Muscle of leg (tissue), 11 donors: ENCODE results near the gene TSPAN11. TPM values are rescaled to one million over a fixed set of nuclear protein-coding genes. Genes with fewer than 3 reads are reported as not detected.

ENCODE experiments used
- DNase-seq: peaks from one replicate; pipeline ENCODE4 v3.0.0; 2013
- H3K27ac ChIP-seq: one replicate; pipeline ENCODE4 v1.5.1; 2013; ENCODE audit warnings: mild to moderate bottlenecking, low read length, control low read depth
- H3K27me3 ChIP-seq: one replicate; pipeline ENCODE4 v1.6.1; 2013; ENCODE audit warnings: low read length; ENCODE audit not compliant: control insufficient read depth, insufficient read depth
- H3K36me3 ChIP-seq: one replicate; pipeline ENCODE4 v1.6.1; 2013; ENCODE audit warnings: low read length; ENCODE audit not compliant: control insufficient read depth, insufficient read depth
- H3K4me1 ChIP-seq: one replicate; pipeline ENCODE4 v1.6.1; 2013; ENCODE audit warnings: low read length; ENCODE audit not compliant: control insufficient read depth, insufficient read depth
- H3K4me3 ChIP-seq: one replicate; pipeline ENCODE4 v1.5.1; 2013; ENCODE audit warnings: low read length, control low read depth
- H3K9me3 ChIP-seq: replicated peaks from 2 replicates; pipeline ENCODE4 v1.6.1; 2013; ENCODE audit warnings: low read depth, low read length; ENCODE audit not compliant: control insufficient read depth
- WGBS: methylation state at CpG from one replicate; pipeline ENCODE4 v1.1.5; 2013; ENCODE audit warnings: missing lambda C conversion rate; ENCODE audit not compliant: insufficient coverage; 5-methylcytosine and 5-hydroxymethylcytosine counted together
- polyA plus RNA-seq, 8 donors: library from polyadenylated mRNA; unstranded; fragments of 120-200 nt; gene quantifications; one replicate each; pipeline versions ENCODE4 v1.2.1 to v1.2.3, GENCODE V29; 2013; ENCODE audit warnings: inconsistent platforms in 1 of 8, low replicate concordance in 1 of 8; ENCODE audit not compliant: insufficient read length in 8 of 8, insufficient read depth in 1 of 8
- total RNA-seq: library from RNA; stranded (reverse); fragments of 120-200 nt; gene quantifications from one replicate; pipeline ENCODE4 v1.2.4, GENCODE V29; 2013

The TSPAN11 gene
- total and polyA plus RNA-seq, 9 donors = 4.7 to 19.6 (median 9.1) TPM

DNA sequence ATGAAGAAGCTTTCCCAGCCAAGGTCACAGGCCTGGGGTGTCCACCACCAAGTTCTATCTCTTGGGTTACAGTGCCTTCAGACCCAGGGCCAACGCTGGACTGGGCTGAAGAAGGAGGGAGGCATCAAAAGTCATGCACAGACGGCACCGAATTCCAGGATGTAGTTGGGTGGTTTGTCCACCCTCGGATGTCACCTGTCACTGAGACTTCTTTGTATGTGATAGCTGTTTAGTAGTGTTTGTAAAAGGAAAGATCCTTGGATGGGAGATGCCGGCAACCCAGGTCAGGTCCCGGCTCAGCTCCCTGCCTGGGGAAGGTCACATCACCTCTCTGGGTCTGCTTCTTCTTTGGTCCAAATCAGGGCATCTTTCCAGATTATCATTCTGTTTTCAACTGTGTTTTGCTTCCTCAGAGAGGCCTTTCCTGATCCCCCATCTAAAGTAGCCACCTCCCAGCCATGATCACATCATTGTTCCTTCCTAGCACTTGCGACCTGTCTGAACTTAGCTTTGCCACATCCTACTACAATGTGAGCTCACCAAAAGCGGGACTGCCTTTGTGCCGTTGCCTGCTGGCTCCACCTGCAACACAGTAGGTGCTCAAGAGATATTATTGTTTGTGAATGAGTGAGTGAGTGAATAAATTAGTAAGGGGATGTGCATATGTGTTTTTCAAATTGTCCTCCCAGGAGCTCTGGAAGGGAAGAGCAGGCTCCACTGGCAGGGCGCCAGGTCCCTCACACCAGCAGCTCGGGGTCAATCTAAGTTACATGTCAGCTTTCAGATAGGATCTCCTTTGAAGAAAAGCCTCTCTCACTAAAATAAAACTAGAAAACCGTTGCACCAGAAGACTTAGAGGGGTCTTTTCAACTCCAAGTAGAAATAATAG is 2.1 kb downstream of the TSPAN11 start:
- peak; percentile 44 for DNase-seq

DNA sequence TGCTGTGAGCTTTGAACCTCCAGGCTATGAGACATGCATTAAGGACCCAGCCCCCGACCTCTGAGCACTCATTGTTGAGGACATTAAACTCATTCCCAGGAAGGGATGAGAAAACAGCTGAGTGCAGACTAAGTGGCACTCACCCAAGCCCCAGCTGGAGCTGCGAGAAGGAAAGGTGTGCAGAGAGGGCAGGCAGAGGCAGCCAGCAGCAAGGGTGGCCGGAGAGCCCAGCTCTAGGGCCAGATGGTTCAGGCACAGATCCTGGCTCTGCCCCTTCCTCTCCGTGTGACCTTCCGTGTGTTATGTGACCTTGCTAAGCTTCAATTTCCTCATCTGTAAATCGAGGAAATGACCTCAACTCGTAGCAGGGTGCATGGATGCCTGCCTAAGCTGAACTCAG is 3.7 kb downstream of the TSPAN11 start:
- Histone ChIP-seq H3K27ac (no peak overlapping the region), H3K27me3 (peaks cover 17% of the 10 kb centered on the region), H3K36me3 (no peaks in the 10 kb centered on the region), H3K9me3 (no peaks in the 10 kb centered on the region), H3K4me3 (no peak overlapping the region), H3K4me1 (peaks cover 35% of the 10 kb centered on the region)
- no peak for DNase-seq
- 47% methylated on average over 6 of the region's 7 CpGs for WGBS

More for the DNA sequence above, 2.1 kb downstream of the TSPAN11 start:
- no peaks in the 10 kb centered on the region for H3K36me3 ChIP-seq
- peaks cover 35% of the 10 kb centered on the region for H3K4me1 ChIP-seq
- peaks cover 23% of the 10 kb centered on the region for H3K27me3 ChIP-seq
- no peak overlapping the region for H3K27ac ChIP-seq
- no peaks in the 10 kb centered on the region for H3K9me3 ChIP-seq
- H3K4me3 ChIP-seq = no peak overlapping the region
- WGBS = 80% methylated on average over 7 of the region's 12 CpGs

DNA sequence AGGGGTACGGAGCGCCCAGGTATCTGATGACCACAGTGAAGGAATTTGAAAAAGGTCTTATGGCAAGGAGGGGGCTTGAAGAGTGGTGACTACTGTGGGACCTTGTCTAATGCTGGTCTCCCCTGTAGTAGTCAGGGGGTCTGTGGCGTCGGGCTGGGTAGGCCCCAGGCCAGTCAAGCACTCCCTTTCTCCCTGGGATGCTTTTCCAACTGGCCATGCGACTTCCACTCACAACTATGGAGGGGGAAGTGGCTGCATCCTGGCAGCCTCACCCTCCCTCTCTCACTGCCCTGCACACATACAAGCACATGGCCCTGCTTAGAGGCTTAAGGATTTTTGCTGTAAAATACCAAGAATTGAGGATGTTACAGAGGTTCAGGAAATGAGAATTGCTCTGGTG is 4.1 kb downstream of the TSPAN11 start:
- Histone ChIP-seq H3K36me3 (no peaks in the 10 kb centered on the region), H3K9me3 (no peaks in the 10 kb centered on the region)
- 95% methylated on average over 2 of the region's 5 CpGs for WGBS

DNA sequence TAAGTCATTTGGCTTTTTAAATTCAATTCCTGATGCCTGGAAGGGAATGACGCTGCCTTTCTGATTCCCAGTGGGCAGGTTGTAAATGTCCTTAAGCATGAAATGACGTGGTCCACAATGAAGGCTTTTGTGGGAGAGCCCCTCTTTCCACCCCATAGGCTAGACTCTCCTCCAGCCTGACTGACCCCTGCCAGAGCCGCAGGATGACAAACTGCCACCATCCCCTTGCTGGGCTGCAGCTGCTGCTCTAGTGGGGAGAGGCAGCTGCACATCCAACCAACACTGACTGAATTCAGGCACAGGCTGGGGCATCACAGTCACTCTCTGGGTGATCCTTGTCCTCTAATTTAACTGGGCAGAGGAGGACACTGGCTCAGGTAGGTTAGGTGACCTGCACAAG is 6.3 kb downstream of the TSPAN11 start:
- Histone ChIP-seq H3K4me1 (peaks cover 17% of the 10 kb centered on the region), H3K27me3 (no peaks in the 10 kb centered on the region), H3K36me3 (no peaks in the 10 kb centered on the region), H3K9me3 (no peaks in the 10 kb centered on the region), H3K27ac (no peak overlapping the region), H3K4me3 (no peak overlapping the region)
- 70% methylated on average over 2 of the region's 3 CpGs for WGBS
- no peak for DNase-seq

More for the DNA sequence above, 4.1 kb downstream of the TSPAN11 start:
- Histone ChIP-seq H3K4me3 (no peak overlapping the region), H3K27me3 (peaks cover 13% of the 10 kb centered on the region), H3K4me1 (peaks cover 35% of the 10 kb centered on the region), H3K27ac (no peak overlapping the region)
- DNase-seq = no peak

DNA sequence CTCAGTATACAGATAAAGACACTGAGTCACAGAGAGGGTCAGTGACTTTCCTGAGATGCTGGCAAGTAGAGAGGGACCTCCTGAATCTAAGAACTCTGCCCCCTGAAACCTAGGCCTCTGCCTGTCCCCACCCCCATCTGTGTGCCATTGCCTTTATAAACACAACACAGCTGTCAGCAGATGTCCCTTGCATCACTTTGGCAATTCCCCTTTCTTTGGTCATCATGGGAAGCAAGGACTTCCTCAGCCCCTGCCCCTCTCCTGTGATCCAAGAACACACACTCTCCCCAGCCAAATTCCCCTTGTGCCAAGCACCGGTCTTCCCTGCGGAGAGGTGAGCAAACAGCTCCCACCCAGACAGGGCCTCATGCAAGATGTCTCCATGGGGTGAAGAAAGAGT is 8.3 kb downstream of the TSPAN11 start:
- H3K4me3 ChIP-seq = no peak overlapping the region
- H3K36me3 ChIP-seq = no peaks in the 10 kb centered on the region
- peaks cover 2% of the 10 kb centered on the region for H3K4me1 ChIP-seq
- no peak overlapping the region for H3K27ac ChIP-seq
- H3K9me3 ChIP-seq = no peaks in the 10 kb centered on the region
- no peak for DNase-seq
- WGBS = 83% methylated on average over 2 of the region's 2 CpGs
- no peaks in the 10 kb centered on the region for H3K27me3 ChIP-seq

DNA sequence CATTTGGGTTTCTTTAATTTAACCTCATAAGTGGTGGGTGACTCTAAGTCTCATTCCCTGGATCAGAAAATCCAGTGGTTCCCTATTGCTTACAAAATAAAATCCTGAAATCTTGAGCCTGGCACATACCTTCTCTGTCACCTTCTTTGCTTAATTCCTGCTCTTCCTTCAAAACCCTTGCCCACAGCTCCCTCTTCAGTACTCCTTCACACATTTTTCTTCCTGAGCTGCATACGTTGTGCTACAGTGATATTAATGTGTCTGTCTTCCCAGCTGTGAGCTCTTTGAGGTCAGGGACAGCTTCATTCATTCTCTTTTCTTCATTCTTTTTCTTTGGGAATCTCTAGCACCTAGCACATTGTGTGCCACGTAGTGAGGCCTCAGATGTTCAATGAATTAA is 9.5 kb downstream of the TSPAN11 start:
- Histone ChIP-seq H3K4me1 (no peaks in the 10 kb centered on the region), H3K4me3 (no peak overlapping the region), H3K36me3 (no peaks in the 10 kb centered on the region), H3K9me3 (no peaks in the 10 kb centered on the region), H3K27me3 (no peaks in the 10 kb centered on the region), H3K27ac (no peak overlapping the region)
- no peak for DNase-seq
- WGBS = no CpG with 5 or more reads among the region's 2 CpGs

DNA sequence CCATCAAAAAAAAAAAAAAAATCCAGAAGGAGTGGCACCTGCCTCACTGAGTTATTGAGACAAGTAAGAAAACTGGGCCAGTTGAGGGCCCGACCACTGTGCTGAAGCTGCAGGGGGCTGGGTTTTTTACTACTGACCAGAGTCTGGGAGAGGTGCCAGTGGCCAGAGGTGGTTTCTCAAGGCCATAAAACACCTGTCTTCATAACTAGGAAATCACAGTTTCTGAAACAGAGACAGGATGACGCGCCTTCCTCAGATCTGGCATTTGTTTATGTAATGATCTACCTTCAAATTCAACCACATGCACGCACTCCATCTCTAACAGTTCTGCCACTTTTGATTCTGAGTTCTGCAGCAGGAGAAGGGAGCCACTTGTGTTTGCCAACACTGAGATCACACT is 12.7 kb downstream of the TSPAN11 start:
- Histone ChIP-seq H3K4me1 (no peaks in the 10 kb centered on the region), H3K27me3 (no peaks in the 10 kb centered on the region), H3K4me3 (no peak overlapping the region), H3K9me3 (no peaks in the 10 kb centered on the region), H3K27ac (no peak overlapping the region), H3K36me3 (no peaks in the 10 kb centered on the region)
- 83% methylated on average over 1 of the region's 4 CpGs for WGBS
- no peak for DNase-seq

DNA sequence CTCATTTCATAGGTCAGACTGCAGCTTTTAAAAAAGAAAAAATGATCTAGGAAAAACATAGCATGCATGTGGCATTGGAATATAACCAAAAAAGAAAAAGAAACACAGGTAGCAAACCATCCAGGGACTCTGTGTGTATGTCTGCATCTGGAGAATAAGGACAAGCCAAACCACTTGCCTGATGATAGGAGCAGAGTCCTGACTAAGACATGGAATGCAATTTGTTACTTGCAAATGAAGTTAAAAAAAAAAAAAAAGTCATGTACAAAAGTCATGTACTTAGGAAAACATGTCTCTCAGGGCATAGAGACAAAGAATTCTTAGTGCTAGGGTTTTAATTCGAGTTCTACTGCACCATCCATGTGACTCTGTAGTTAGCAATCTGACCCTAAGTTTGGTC is 15.9 kb downstream of the TSPAN11 start:
- 70% methylated on average over 1 of the region's 1 CpG for WGBS
- Histone ChIP-seq H3K36me3 (no peaks in the 10 kb centered on the region), H3K9me3 (no peaks in the 10 kb centered on the region), H3K4me1 (no peaks in the 10 kb centered on the region), H3K27me3 (peaks cover 2% of the 10 kb centered on the region), H3K27ac (no peak overlapping the region), H3K4me3 (no peak overlapping the region)
- no peak for DNase-seq

DNA sequence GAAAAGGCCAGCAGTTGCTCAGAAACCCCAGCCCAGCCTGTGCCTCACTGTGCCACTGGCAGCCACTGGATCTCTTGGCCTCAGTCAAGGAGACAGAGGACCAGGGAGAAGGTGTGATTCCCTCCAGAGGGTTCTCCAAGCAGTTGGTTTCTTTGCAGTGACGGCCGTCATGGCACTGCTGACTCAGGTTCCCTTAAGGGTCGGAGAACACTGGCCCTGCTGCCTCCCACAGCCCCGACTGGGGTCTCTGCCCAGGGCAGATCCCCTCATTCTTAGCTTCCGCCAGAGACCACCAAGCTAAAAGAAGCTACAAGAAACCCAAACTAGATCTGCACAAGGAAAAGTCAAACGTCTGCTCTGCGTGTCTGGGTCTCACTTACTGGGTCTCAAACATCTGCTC is 16.4 kb downstream of the TSPAN11 start:
- WGBS = 73% methylated on average over 6 of the region's 7 CpGs
- H3K9me3 ChIP-seq = no peaks in the 10 kb centered on the region
- no peak for DNase-seq
- no peak overlapping the region for H3K27ac ChIP-seq
- H3K36me3 ChIP-seq = no peaks in the 10 kb centered on the region
- no peak overlapping the region for H3K4me3 ChIP-seq
- peaks cover 2% of the 10 kb centered on the region for H3K27me3 ChIP-seq
- H3K4me1 ChIP-seq = no peaks in the 10 kb centered on the region

DNA sequence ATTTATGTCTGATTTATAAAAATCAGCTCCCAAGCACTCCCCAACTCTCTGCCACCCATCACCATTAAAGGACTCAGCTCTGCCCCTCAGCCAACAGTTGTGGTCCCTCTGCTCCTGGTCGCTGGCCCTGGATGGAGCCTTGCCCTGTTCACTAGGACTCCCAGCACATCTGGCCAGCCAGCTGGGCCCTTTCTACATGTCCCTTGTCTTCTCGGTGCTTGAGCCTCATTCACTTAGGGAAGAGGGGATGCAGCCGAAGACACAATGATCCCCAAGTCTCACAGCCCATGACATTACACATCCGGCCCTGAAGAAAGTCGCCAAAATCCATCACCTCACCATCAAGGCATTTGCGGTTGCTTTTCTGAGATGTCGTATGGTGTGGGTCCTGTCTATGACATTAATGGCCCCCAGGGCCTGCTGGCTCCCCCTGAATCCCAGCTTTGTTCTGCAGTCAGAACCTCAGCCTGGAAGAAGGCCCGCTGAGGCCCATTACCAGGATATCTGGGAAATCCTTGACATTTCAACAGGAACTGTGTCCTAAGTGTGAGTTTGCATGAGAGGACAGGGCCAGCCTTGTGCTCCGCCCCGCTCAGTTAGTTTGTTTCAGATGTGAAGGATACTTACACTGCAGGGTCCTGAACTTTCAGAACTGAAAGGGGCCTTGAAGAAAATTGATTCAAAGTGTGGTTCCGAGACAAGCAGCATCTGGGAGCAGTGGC is 19.1 kb downstream of the TSPAN11 start:
- no peak overlapping the region for H3K27ac ChIP-seq
- H3K27me3 ChIP-seq = peaks cover 2% of the 10 kb centered on the region
- H3K36me3 ChIP-seq = no peaks in the 10 kb centered on the region
- no peak for DNase-seq
- no peaks in the 10 kb centered on the region for H3K9me3 ChIP-seq
- H3K4me3 ChIP-seq = no peak overlapping the region
- no peaks in the 10 kb centered on the region for H3K4me1 ChIP-seq
- 78% methylated on average over 6 of the region's 11 CpGs for WGBS
